ENCODE measurements around the gene TOGARAM2.

DNA sequence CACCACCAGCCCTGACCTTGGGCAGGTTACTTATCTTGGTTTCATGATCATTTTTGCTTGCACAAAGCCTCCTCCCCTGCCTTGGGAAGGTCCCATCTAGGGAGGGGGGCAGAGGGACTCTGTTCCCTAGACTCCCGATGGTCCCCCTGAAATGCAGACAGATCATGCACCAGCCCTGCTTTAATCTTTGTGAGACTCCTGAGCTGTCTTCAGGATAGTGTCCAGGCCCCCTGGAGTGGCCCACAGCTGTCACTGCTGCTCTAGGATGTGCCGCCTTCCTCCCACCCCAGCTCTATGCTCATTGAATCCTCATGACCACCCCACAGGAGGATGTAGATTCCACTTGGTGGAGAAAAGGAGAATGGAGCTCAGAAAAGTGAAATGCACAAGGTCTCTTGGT, 65.2 kb downstream of the TOGARAM2 start:
- TF ChIP-seq, protein P1, sequence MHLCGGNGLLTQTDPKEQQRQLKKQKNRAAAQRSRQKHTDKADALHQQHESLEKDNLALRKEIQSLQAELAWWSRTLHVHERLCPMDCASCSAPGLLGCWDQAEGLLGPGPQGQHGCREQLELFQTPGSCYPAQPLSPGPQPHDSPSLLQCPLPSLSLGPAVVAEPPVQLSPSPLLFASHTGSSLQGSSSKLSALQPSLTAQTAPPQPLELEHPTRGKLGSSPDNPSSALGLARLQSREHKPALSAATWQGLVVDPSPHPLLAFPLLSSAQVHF (CRISPR knock-in tag; IDR thresholded peaks at IDR 0.05), result no peak
- no peak for TF ChIP-seq KDM6A (CRISPR knock-in tag; IDR thresholded peaks at IDR 0.05; ENCODE audit: low read depth)
- no peak for TF ChIP-seq HDAC2 (CRISPR knock-in tag; IDR thresholded peaks at IDR 0.05)
- no peak for TF ChIP-seq POLR2AphosphoS5 (IDR thresholded peaks at IDR 0.05; ENCODE audit: low read depth, low read length)
- no peak for TF ChIP-seq ZKSCAN8 (CRISPR knock-in tag; IDR thresholded peaks at IDR 0.05; ENCODE audit: borderline replicate concordance)
- TF ChIP-seq, protein P2, sequence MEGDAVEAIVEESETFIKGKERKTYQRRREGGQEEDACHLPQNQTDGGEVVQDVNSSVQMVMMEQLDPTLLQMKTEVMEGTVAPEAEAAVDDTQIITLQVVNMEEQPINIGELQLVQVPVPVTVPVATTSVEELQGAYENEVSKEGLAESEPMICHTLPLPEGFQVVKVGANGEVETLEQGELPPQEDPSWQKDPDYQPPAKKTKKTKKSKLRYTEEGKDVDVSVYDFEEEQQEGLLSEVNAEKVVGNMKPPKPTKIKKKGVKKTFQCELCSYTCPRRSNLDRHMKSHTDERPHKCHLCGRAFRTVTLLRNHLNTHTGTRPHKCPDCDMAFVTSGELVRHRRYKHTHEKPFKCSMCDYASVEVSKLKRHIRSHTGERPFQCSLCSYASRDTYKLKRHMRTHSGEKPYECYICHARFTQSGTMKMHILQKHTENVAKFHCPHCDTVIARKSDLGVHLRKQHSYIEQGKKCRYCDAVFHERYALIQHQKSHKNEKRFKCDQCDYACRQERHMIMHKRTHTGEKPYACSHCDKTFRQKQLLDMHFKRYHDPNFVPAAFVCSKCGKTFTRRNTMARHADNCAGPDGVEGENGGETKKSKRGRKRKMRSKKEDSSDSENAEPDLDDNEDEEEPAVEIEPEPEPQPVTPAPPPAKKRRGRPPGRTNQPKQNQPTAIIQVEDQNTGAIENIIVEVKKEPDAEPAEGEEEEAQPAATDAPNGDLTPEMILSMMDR (CRISPR knock-in tag; IDR thresholded peaks at IDR 0.05), result no peak
- TF ChIP-seq, protein P3, sequence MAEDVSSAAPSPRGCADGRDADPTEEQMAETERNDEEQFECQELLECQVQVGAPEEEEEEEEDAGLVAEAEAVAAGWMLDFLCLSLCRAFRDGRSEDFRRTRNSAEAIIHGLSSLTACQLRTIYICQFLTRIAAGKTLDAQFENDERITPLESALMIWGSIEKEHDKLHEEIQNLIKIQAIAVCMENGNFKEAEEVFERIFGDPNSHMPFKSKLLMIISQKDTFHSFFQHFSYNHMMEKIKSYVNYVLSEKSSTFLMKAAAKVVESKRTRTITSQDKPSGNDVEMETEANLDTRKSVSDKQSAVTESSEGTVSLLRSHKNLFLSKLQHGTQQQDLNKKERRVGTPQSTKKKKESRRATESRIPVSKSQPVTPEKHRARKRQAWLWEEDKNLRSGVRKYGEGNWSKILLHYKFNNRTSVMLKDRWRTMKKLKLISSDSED (CRISPR knock-in tag; IDR thresholded peaks at IDR 0.05), result no peak
- no peak for TF ChIP-seq ELF1 (CRISPR knock-in tag; IDR thresholded peaks at IDR 0.05)
- TF ChIP-seq ZNF251 (CRISPR knock-in tag; IDR thresholded peaks at IDR 0.05), result no peak
- TF ChIP-seq SRSF1 (optimal IDR thresholded peaks at IDR 0.05; ENCODE audit: low read depth, low read length), result no peak
- TF ChIP-seq ZNF33B (CRISPR knock-in tag; IDR thresholded peaks at IDR 0.05), result no peak
- no peak for TF ChIP-seq ARNT (IDR thresholded peaks at IDR 0.05)
- no peak for TF ChIP-seq FOSL1 (CRISPR knock-in tag; IDR thresholded peaks at IDR 0.05; ENCODE audit: borderline replicate concordance)

All from HepG2 (cell line).